PC-3 (cell line): ENCODE data around the gene FAM3B. TPM values are rescaled to one million over a fixed set of nuclear protein-coding genes. Genes with fewer than 3 reads are reported as not detected.

Source experiments
- ATAC-seq: fragments of 200-7000 bp; cut with Tn5 transposase; 2 replicates; pipeline ENCODE4 v1.9.1; 2020; ENCODE audit warnings: mild to moderate bottlenecking, moderate library complexity
- BruUV-seq: library from RNA; stranded (reverse); fragments of 400-500 nt; replicated peaks from 2 replicates; lab custom pipeline; 2021; lab: Mats Ljungman, UMichigan
- CTCF ChIA-PET: fragments of 300-600 bp; sonication (Branson Sonifier 250); formaldehyde crosslinking; loops from one replicate; lab custom pipeline; 2022; ENCODE audit warnings: antibody characterized with exemption; lab: Charles Lee
- POLR2A ChIA-PET: fragments of 300-600 bp; sonication (Branson Sonifier 250); formaldehyde crosslinking; loops from one replicate; lab custom pipeline; 2022; ENCODE audit warnings: antibody characterized with exemption; ENCODE audit not compliant: unreplicated experiment; lab: Charles Lee
- DNase-seq: peaks from one replicate; pipeline ENCODE4 v3.0.0-alpha.2; 2015
- H2AFZ ChIP-seq: fragments of 300-600 bp; sonication (generic); 2 replicates; pipeline ENCODE4 v1.6.0; 2016; ENCODE audit warnings: antibody characterized with exemption, low read length
- H3F3A ChIP-seq: fragments of 300-600 bp; sonication (generic); one replicate; pipeline ENCODE4 v1.6.0; 2017; ENCODE audit warnings: antibody characterized with exemption, low read length, control low read depth, mild to moderate bottlenecking; ENCODE audit not compliant: unreplicated experiment
- H3K27ac ChIP-seq: fragments of 300-600 bp; sonication (generic); 2 replicates; pipeline ENCODE4 v1.5.1; 2016; ENCODE audit warnings: mild to moderate bottlenecking, low read length
- H3K27me3 ChIP-seq: fragments of 300-600 bp; sonication (generic); 2 replicates; pipeline ENCODE4 v1.6.1; 2016; ENCODE audit warnings: low read length, mixed read lengths
- H3K36me3 ChIP-seq: fragments of 300-600 bp; sonication (generic); 2 replicates; pipeline ENCODE4 v1.6.1; 2016; ENCODE audit warnings: low read depth, mixed run types, low read length, mixed read lengths
- H3K4me1 ChIP-seq: fragments of 300-600 bp; sonication (generic); 2 replicates; pipeline ENCODE4 v1.5.1; 2016; ENCODE audit warnings: low read length; ENCODE audit not compliant: insufficient read depth
- H3K4me2 ChIP-seq: fragments of 300-600 bp; sonication (generic); 2 replicates; pipeline ENCODE4 v1.6.0; 2016; ENCODE audit warnings: low read length
- H3K4me3 ChIP-seq: fragments of 300-600 bp; sonication (generic); 2 replicates; pipeline ENCODE4 v1.5.1; 2016; ENCODE audit warnings: mild to moderate bottlenecking, low read length, mixed read lengths
- H3K79me2 ChIP-seq: fragments of 300-600 bp; sonication (generic); 2 replicates; pipeline ENCODE4 v1.6.1; 2017; ENCODE audit warnings: low read length, mixed read lengths
- H3K9ac ChIP-seq: fragments of 300-600 bp; sonication (generic); 2 replicates; pipeline ENCODE4 v1.6.0; 2016; ENCODE audit warnings: mild to moderate bottlenecking, low read length
- H3K9me2 ChIP-seq: fragments of 300-600 bp; sonication (generic); replicated peaks from 2 replicates; pipeline ENCODE4 v1.6.1; 2016; ENCODE audit warnings: mixed run types, low read length, mixed read lengths
- H3K9me3 ChIP-seq: fragments of 300-600 bp; sonication (generic); 2 replicates; pipeline ENCODE4 v1.6.1; 2016; ENCODE audit warnings: low read length, mixed read lengths
- H4K20me1 ChIP-seq: fragments of 300-600 bp; sonication (generic); 2 replicates; pipeline ENCODE4 v1.6.1; 2016; ENCODE audit warnings: low read length, mixed read lengths
- EZH2 ChIP-seq: fragments of 300-600 bp; sonication (generic); IDR thresholded peaks from one replicate; pipeline ENCODE4 v1.6.1; 2017; ENCODE audit warnings: antibody characterized with exemption, mild to moderate bottlenecking, low read length; ENCODE audit not compliant: unreplicated experiment
- EZH2phosphoT487 ChIP-seq: fragments of 300-600 bp; sonication (generic); IDR thresholded peaks from 2 replicates; pipeline ENCODE4 v1.6.1; 2018; ENCODE audit warnings: mild to moderate bottlenecking, antibody characterized with exemption, low read length, borderline replicate concordance
- intact Hi-C: fragments of 100-400 bp; cut with micrococcal nuclease; formaldehyde crosslinking; loops from 2 replicates; pipeline ENCODE4 v1.9.0; 2023
- total RNA-seq: library from RNA; depleted of rRNA; stranded (reverse); fragments of >200 nt; gene quantifications from 2 replicates; pipeline ENCODE4 v1.2.3, GENCODE V29; 2014
- TF ChIP-seq, protein P1 (sequence below): fragments of 300-600 bp; sonication (generic); conservative IDR thresholded peaks from 2 replicates; pipeline ENCODE4 v1.5.1; 2017; ENCODE audit warnings: antibody characterized with exemption, low read depth, mild to moderate bottlenecking, low read length

Gene FAM3B
- total RNA-seq, 1 experiment from 2014 or later, result not detected

DNA sequence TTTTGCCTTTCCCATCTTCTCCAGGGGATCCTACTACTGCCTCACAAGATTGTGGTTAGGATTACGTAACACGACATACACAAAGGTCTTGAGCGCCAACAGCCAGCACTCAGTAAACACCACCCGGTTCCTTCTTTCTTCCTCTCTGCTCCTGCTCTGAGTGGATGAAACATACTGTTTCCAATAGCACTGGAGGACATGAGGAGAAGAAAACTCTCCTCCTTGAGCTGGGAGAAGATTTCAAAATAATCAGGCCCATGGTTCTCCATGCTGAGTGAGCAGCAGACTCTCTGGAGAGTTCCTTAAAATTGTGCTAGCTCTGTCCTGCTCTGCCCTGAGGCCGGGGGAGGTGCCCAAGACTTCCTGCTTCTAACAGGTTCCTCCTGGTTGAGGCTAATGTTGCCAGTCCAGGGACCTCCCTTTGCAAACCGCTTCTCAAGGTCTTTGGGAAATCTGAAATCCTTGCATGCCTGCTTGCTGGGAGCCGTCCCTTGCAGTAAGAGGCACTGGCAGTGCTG lies 80.0 kb downstream of the FAM3B start:
- Histone ChIP-seq H3K9me3 (no peaks in the 10 kb centered on the region), H3K36me3 (no peaks in the 10 kb centered on the region), H3F3A (no peaks in the 10 kb centered on the region), H3K27ac (no peak overlapping the region), H3K9ac (no peak overlapping the region), H3K4me3 (no peak overlapping the region), H3K79me2 (no peaks in the 10 kb centered on the region), H4K20me1 (no peaks in the 10 kb centered on the region), H3K4me2 (peak overlapping the region; percentile 68), H2AFZ (peak overlapping the region; percentile 24; the same call in 1 of the 2 replicates), H3K4me1 (peaks cover 11% of the 10 kb centered on the region), H3K27me3 (no peaks in the 10 kb centered on the region), H3K9me2 (no peaks in the 10 kb centered on the region)
- no TSS peak for BruUV-seq
- ChIA-PET POLR2A (no interaction called here), CTCF (no interaction called here)
- peak; percentile 66 for ATAC-seq
- intact Hi-C loops, result no loop called here
- peak; percentile 48 for DNase-seq
- no peak for TF ChIP-seq EZH2
- TF ChIP-seq, protein P1, sequence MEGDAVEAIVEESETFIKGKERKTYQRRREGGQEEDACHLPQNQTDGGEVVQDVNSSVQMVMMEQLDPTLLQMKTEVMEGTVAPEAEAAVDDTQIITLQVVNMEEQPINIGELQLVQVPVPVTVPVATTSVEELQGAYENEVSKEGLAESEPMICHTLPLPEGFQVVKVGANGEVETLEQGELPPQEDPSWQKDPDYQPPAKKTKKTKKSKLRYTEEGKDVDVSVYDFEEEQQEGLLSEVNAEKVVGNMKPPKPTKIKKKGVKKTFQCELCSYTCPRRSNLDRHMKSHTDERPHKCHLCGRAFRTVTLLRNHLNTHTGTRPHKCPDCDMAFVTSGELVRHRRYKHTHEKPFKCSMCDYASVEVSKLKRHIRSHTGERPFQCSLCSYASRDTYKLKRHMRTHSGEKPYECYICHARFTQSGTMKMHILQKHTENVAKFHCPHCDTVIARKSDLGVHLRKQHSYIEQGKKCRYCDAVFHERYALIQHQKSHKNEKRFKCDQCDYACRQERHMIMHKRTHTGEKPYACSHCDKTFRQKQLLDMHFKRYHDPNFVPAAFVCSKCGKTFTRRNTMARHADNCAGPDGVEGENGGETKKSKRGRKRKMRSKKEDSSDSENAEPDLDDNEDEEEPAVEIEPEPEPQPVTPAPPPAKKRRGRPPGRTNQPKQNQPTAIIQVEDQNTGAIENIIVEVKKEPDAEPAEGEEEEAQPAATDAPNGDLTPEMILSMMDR, result no peak
- TF ChIP-seq EZH2phosphoT487, result no peak

DNA sequence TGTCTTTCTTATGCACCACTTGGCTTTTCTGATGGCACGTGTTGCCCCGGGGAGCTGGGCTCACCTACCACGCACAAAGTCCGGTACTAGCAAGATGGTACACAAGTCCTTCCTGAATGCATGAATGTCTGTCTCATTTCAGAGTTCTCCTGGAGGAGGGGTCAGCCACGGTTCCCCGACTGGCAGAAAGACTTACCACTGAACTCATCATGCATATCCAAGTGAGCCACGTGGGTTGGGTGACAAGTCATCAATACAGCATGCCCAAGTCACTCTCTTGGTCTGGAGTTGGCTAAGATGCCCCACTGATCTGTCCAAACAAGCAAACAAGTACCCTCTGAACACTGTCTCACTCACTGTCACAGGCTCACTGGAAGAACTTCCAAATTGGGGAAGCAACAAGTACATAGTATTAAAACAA lies 80.9 kb downstream of the FAM3B start:
- no peak overlapping the region for H3K27ac ChIP-seq
- no peaks in the 10 kb centered on the region for H3F3A ChIP-seq
- ChIA-PET CTCF (no interaction called here), POLR2A (no interaction called here)
- intact Hi-C loops, result no loop called here
- no peak overlapping the region for H3K4me3 ChIP-seq
- TF ChIP-seq, protein P1, result no peak
- TF ChIP-seq EZH2phosphoT487, result no peak
- TF ChIP-seq EZH2, result no peak
- no peaks in the 10 kb centered on the region for H3K9me3 ChIP-seq
- no peaks in the 10 kb centered on the region for H3K27me3 ChIP-seq
- ATAC-seq, result no peak
- no peak overlapping the region for H3K9ac ChIP-seq
- H3K4me1 ChIP-seq, result peaks cover 11% of the 10 kb centered on the region
- no peak overlapping the region for H2AFZ ChIP-seq
- H3K4me2 ChIP-seq, result no peak overlapping the region
- H3K79me2 ChIP-seq, result no peaks in the 10 kb centered on the region
- no peaks in the 10 kb centered on the region for H3K36me3 ChIP-seq
- H3K9me2 ChIP-seq, result no peaks in the 10 kb centered on the region
- BruUV-seq, result no TSS peak
- H4K20me1 ChIP-seq, result no peaks in the 10 kb centered on the region
- no peak for DNase-seq

DNA sequence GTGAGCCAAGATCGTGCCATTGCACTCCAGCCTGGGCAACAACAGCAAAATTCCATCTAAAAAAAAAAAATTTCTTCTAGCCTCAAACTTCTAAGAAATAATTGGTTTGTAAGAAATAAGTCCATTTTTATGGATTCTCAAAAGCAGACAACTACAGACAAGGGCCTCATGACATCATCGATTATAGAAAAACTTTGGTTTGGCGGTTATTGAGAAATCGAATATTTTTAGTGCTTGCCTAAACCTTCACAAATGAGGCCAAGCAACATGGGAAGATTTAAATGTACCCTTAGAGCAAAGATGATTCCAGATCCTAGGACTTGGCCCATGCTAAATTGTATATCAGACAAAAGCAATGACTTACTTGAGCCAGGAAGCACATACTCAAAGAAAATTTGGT lies 81.7 kb downstream of the FAM3B start:
- Histone ChIP-seq H3K27ac (no peak overlapping the region), H2AFZ (no peak overlapping the region), H3K36me3 (no peaks in the 10 kb centered on the region), H3K27me3 (no peaks in the 10 kb centered on the region), H3K9me2 (no peaks in the 10 kb centered on the region), H3K4me3 (no peak overlapping the region), H3F3A (no peaks in the 10 kb centered on the region), H3K4me2 (no peak overlapping the region), H3K9ac (no peak overlapping the region), H3K4me1 (peaks cover 11% of the 10 kb centered on the region), H3K9me3 (no peaks in the 10 kb centered on the region), H4K20me1 (no peaks in the 10 kb centered on the region), H3K79me2 (no peaks in the 10 kb centered on the region)
- CTCF ChIA-PET, result no interaction called here
- ATAC-seq (no peak), DNase-seq (no peak)
- TF ChIP-seq EZH2phosphoT487, result no peak
- TF ChIP-seq, protein P1, result no peak
- no peak for TF ChIP-seq EZH2
- no TSS peak for BruUV-seq
- intact Hi-C loops, result no loop called here
- POLR2A ChIA-PET, result no interaction called here
